Ovary (tissue), 3 donors: ENCODE measurements around the gene CCAR1.
"Not testable (repeated sequence)": the region's sequence is repeated elsewhere in the genome, so short reads cannot be mapped to it uniquely, and the experiment has no call there.

Experiments
- EP300 ChIP-seq: sonication (generic); formaldehyde crosslinking; IDR thresholded peaks from one replicate; pipeline ENCODE4 v1.6.1; 2017; ENCODE audit warnings: antibody characterized with exemption
- POLR2A ChIP-seq: fragments of 450-650 bp; IDR thresholded peaks from one replicate; pipeline ENCODE4 v1.6.1; 2017; ENCODE audit warnings: antibody characterized with exemption, mild to moderate bottlenecking, moderate library complexity
- TF ChIP-seq, protein P1 (sequence below), 3 donors: fragments of 450-650 bp in 2 of 3; fragments of 200-600 bp in 1 of 3; IDR thresholded peaks; one replicate each; pipeline versions ENCODE4 v1.5.1 to v1.8.0; 2016 to 2022; ENCODE audit warnings: antibody characterized with exemption in 3 of 3, mild to moderate bottlenecking in 1 of 3
- donor health status: DM: no; HTN: no; CAD: no.

DNA sequence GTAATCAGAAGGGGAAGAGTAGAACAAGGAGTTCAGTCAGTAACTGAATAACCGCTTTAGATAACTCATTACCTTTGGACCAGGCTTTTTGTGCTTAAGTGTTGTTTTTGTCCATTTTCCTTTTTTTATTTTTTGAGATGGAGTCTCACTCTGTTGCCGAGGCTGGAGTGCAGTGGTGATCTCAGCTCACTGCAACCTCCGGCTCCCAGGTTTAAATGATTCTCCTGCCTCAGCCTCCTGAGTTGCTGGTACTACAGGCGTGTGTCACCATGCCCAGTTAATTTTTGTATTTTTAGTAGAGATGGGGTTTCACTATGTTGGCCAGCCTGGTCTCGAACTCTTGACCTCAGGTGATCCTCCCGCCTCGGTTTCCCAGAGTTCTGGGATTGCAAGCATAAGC, 14.7 kb downstream of the CCAR1 start:
- TF ChIP-seq POLR2A, EP300: not testable (repeated sequence)
- TF ChIP-seq, protein P1, sequence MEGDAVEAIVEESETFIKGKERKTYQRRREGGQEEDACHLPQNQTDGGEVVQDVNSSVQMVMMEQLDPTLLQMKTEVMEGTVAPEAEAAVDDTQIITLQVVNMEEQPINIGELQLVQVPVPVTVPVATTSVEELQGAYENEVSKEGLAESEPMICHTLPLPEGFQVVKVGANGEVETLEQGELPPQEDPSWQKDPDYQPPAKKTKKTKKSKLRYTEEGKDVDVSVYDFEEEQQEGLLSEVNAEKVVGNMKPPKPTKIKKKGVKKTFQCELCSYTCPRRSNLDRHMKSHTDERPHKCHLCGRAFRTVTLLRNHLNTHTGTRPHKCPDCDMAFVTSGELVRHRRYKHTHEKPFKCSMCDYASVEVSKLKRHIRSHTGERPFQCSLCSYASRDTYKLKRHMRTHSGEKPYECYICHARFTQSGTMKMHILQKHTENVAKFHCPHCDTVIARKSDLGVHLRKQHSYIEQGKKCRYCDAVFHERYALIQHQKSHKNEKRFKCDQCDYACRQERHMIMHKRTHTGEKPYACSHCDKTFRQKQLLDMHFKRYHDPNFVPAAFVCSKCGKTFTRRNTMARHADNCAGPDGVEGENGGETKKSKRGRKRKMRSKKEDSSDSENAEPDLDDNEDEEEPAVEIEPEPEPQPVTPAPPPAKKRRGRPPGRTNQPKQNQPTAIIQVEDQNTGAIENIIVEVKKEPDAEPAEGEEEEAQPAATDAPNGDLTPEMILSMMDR (IDR thresholded peaks at IDR 0.05), result not testable (repeated sequence)
